ENCODE data around the gene IQUB. TPM values are rescaled to one million over a fixed set of nuclear protein-coding genes. Genes with fewer than 3 reads are reported as not detected.

IQUB gene
- total and polyA plus RNA-seq, 7 donors, result 0.10 to 0.83 (median 0.66) TPM; not detected in 2

DNA sequence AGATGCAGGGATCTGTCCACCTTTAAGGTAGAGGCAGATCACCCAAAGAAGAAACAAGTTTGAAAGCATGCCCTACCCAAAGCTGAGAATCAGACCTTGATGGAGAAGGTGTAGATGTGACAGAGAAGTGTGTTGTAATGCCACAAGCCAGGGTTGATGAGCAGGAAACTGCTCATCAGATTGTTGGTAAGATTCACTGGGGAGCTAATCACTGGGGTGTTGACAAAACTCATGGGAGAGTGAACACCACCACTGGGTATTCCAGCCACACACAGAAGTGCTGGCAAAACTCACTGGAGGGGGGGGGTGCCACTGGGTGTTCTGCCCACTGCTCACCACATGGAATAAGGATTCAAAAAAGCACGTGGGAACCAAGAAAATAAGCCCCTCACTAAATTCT is 95.2 kb downstream of the IQUB start:
- no peak for DNase-seq
- intact Hi-C loops (cut with DNase I), result no loop called here
- H3K27ac ChIP-seq, result no peak overlapping the region
- no peaks in the 10 kb centered on the region for H3K4me1 ChIP-seq
- H3K4me3 ChIP-seq, result no peak overlapping the region
- no peaks in the 10 kb centered on the region for H3K27me3 ChIP-seq
- H3K36me3 ChIP-seq, result no peaks in the 10 kb centered on the region
- H3K9me3 ChIP-seq, result no peaks in the 10 kb centered on the region
- 28 to 53% methylated on average over 1 of the region's 1 CpG for WGBS, 2 donors
- TF ChIP-seq POLR2AphosphoS5 (IDR thresholded peaks at IDR 0.05), result no peak
- TF ChIP-seq EP300 (IDR thresholded peaks at IDR 0.05), result no peak
- TF ChIP-seq POLR2A (IDR thresholded peaks at IDR 0.05), result no peak
- TF ChIP-seq, protein P1, sequence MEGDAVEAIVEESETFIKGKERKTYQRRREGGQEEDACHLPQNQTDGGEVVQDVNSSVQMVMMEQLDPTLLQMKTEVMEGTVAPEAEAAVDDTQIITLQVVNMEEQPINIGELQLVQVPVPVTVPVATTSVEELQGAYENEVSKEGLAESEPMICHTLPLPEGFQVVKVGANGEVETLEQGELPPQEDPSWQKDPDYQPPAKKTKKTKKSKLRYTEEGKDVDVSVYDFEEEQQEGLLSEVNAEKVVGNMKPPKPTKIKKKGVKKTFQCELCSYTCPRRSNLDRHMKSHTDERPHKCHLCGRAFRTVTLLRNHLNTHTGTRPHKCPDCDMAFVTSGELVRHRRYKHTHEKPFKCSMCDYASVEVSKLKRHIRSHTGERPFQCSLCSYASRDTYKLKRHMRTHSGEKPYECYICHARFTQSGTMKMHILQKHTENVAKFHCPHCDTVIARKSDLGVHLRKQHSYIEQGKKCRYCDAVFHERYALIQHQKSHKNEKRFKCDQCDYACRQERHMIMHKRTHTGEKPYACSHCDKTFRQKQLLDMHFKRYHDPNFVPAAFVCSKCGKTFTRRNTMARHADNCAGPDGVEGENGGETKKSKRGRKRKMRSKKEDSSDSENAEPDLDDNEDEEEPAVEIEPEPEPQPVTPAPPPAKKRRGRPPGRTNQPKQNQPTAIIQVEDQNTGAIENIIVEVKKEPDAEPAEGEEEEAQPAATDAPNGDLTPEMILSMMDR (IDR thresholded peaks at IDR 0.05), result no peak

DNA sequence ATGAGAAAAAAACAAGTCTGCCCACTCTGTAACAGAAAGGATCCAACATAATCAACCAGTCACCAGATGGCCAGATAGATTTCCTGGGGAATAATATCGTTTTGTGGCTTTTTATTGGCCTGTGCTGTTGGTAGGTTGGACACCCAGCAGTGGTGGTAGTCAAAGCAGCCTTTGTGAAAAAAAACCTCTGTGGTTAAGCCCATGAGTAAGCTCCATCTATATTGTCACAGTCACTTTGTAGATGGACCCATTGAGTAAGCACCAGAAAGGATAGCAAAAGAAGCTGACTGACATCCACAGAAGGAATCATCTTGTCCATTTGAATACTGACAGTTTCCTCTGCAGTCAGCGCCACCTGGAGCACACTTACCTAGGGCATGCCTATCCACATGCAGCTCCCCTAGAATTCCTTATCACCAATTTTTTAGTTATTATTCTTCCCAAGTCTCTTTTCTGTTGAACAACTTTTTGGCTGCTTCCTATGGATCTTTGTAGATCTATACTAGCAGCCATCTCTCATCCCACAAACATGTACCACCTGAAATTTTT is 96.9 kb downstream of the IQUB start:
- H3K4me1 ChIP-seq, result peaks cover 0 to 11% (median 0%) of the 10 kb centered on the region in 4 donors
- DNase-seq, result no peak
- intact Hi-C loops (cut with DNase I), result no loop called here
- 65 to 78% methylated on average over 2 of the region's 2 CpGs for WGBS, 2 donors
- no peak overlapping the region for H3K27ac ChIP-seq
- H3K4me3 ChIP-seq, result no peak overlapping the region
- H3K36me3 ChIP-seq, result no peaks in the 10 kb centered on the region
- TF ChIP-seq POLR2AphosphoS5 (IDR thresholded peaks at IDR 0.05), result no peak
- no peak for TF ChIP-seq POLR2A (IDR thresholded peaks at IDR 0.05)
- TF ChIP-seq, protein P1 (IDR thresholded peaks at IDR 0.05), result no peak
- no peak for TF ChIP-seq EP300 (IDR thresholded peaks at IDR 0.05)
- H3K27me3 ChIP-seq, result no peaks in the 10 kb centered on the region
- no peaks in the 10 kb centered on the region for H3K9me3 ChIP-seq

DNA sequence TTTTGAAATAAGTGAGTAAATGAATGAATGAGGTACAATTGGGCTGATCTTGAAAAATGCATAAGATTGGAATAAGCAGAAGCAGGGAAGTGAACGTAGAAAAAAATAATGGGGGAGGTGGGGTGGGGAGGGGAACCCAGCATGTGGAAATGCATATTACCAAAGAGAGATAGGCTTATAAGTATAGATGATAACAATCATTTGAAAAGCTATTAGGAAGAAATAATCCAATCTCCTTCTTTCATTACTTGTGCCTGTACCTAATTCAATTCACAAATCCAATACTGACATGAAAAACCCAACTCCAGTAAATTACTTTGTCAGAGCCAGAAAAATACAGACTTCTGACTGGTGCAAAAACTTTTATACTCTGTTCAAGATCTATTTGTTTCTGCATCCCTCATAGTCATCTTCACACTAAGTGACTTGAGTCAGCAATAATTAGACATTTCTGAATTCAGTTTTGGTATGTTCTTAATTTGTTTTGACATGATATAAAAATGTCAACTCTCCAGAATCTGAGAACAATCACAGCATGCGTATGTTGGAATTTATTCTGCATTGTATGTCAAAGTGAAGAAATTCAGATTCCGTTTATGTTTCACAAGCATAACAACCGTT is 99.2 kb downstream of the IQUB start:
- no peak for DNase-seq
- Histone ChIP-seq H3K27ac (no peak overlapping the region), H3K36me3 (no peaks in the 10 kb centered on the region), H3K4me1 (peaks cover 0 to 11% (median 0%) of the 10 kb centered on the region in 4 donors), H3K9me3 (no peaks in the 10 kb centered on the region), H3K4me3 (no peak overlapping the region), H3K27me3 (no peaks in the 10 kb centered on the region)
- intact Hi-C loops (cut with DNase I), result no loop called here
- TF ChIP-seq, protein P1 (IDR thresholded peaks at IDR 0.05), result no peak
- no peak for TF ChIP-seq POLR2A (IDR thresholded peaks at IDR 0.05)
- TF ChIP-seq POLR2AphosphoS5 (IDR thresholded peaks at IDR 0.05), result no peak
- TF ChIP-seq EP300 (IDR thresholded peaks at IDR 0.05), result no peak
- WGBS, 2 donors, result 78 to 85% methylated on average over 4 of the region's 4 CpGs

DNA sequence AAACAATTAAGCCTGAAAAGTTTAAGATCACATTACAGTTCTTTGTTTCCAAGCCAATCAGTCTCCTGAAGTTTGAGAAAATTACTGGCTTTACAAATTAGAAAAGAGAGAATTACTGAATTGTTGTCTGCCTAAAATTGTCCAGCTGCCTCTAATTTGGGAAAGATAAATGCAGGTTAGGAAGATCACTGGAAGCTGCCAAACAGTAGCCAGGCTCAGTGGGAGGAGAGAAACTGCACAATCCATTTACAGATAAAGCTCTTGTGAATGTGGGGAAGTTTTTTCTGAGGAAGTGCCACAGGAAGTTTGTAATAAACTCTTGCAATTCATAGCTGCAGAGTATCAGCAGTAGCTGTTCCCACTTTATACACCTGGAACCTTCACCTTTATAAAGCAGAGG is 100.7 kb downstream of the IQUB start:
- Histone ChIP-seq H3K4me3 (no peak overlapping the region), H3K4me1 (peaks cover 0 to 11% (median 0%) of the 10 kb centered on the region in 4 donors), H3K27ac (no peak overlapping the region), H3K9me3 (no peaks in the 10 kb centered on the region), H3K27me3 (no peaks in the 10 kb centered on the region), H3K36me3 (no peaks in the 10 kb centered on the region)
- intact Hi-C loops (cut with DNase I), result no loop called here
- DNase-seq, result no peak
- TF ChIP-seq POLR2A (IDR thresholded peaks at IDR 0.05) (no peak), POLR2AphosphoS5 (IDR thresholded peaks at IDR 0.05) (no peak), EP300 (IDR thresholded peaks at IDR 0.05) (no peak)
- TF ChIP-seq, protein P1 (IDR thresholded peaks at IDR 0.05), result no peak

All from sigmoid colon (tissue), 7 donors.